Activated CD8-positive, alpha-beta memory T cell treated with anti-CD3 and anti-CD28 coated beads for 36 hours (primary cell): Measurements from ENCODE around the gene NODAL. TPM values are rescaled to one million over a fixed set of nuclear protein-coding genes. Genes with fewer than 3 reads are reported as not detected.

Experiments
- CTCF ChIA-PET: fragments of 350-600 bp; sonication (Branson Sonifier 250); formaldehyde crosslinking; loops from one replicate; lab custom pipeline; 2021; ENCODE audit warnings: antibody characterized with exemption; lab: Charles Lee
- POLR2A ChIA-PET: fragments of 350-600 bp; sonication (Branson Sonifier 250); formaldehyde crosslinking; loops from one replicate; lab custom pipeline; 2021; ENCODE audit warnings: antibody characterized with exemption; lab: Charles Lee
- total RNA-seq, 2 experiments: library from RNA; stranded (reverse); gene quantifications; one replicate each; pipeline ENCODE4 v1.2.3, GENCODE V29; 2021

NODAL gene
- total RNA-seq, 2 experiments from 2014 or later, result not detected

- ChIA-PET CTCF (interaction anchor here (1.5 kb wide), 1 partner anchor 21 kb away, joined by 4 read pairs; no protein-coding TSS in a partner anchor), POLR2A (no interaction called here)
Measured at GRCh38 chr10:70440296-70441160, 953 bp downstream of the NODAL start.

- ChIA-PET CTCF (interaction anchor here (0.6 kb wide), 1 partner anchor 69 kb away, joined by 3 read pairs; no protein-coding TSS in a partner anchor), POLR2A (no interaction called here)
Measured at GRCh38 chr10:70437721-70438120, 3.8 kb downstream of the NODAL start.

DNA sequence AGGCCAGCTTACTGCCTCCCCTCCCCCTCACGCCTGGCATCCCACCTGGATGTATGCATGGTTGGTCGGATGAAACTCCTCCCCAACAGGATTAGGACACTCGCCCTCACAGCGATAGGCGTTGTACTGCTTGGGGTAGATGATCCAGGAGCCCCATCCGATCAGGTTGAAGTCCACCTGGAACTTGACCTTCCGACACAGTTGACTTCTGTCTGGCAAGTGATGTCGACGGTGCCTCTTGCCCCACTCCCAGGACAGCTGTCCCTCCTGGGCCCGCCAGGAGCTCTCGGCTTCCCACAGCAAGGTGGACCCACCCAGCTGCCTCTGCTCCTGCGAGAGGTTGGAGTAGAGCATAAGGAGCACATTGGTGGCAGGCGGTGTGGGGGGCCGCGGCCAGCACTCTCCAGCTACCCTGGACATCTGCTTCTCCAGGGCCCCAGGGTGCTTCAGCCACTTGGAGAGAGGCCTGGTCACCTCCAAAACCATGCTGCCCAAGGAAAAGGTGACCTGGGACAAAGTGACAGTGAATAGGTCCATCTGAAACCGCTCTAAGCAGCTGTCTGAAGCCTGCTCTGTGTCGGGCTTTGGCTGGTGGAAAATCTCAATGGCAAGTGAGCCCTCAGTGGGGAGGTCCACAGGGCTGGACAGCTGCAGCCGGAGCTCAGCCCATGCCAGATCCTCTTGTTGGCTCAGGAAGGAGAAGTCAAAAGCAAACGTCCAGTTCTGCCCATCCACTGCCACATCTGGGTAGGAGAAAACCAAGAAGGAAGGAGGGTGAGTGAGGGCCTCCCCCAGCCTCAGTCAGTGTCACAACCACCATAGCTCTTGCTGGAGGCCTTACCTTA is 6.0 kb downstream of the NODAL start:
- POLR2A ChIA-PET, result no interaction called here

GRCh38 chr10:70433581-70434280 is 7.8 kb downstream of the NODAL start:
- CTCF ChIA-PET, result no interaction called here

More for the DNA sequence above, 6.0 kb downstream of the NODAL start:
- CTCF ChIA-PET, result no interaction called here

DNA sequence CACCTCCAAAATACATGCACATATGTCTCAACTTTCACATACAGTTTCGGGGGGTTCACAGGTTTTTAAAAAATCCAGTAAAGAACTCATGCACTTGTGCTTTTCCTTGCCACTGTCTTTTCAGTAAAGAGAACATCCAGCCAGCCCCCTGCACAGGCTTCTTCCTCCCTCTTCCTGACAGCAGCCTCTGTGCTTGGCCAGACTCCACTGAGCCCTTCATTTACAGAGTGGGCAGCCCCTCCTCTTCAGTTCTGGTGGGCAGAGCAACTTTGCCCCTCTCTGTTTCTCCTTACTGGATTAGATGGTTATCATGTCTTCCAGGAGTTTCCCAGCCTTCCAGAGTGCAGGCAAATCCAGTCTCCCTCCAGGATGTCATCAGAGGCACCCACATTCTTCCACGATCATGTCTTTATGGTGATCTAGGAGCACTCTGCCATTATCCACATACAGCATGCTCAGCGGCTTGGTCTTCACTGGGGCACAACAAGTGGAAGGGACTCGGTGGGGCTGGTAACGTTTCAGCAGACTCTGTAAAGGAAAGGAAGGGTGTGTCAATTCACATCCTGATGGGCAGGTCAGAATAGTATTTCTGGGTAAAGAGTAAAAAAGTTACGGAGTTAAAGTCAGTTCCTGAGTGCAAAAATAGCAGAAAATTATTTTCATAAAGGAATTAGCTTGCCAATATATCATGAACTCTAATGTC is 8.8 kb downstream of the NODAL start:
- POLR2A ChIA-PET, result no interaction called here

More at GRCh38 chr10:70433581-70434280, 7.8 kb downstream of the NODAL start:
- POLR2A ChIA-PET, result no interaction called here

GRCh38 chr10:70432101-70432500 is 9.4 kb downstream of the NODAL start:
- CTCF ChIA-PET, result interaction anchor here (0.5 to 1.7 kb wide), 2 partner anchors 27 to 32 kb away, joined by 3 to 7 read pairs; no protein-coding TSS in a partner anchor
- POLR2A ChIA-PET, result no interaction called here

More for the DNA sequence above, 8.8 kb downstream of the NODAL start:
- CTCF ChIA-PET, result interaction anchor here (0.5 kb wide), 1 partner anchor 32 kb away, joined by 3 read pairs; no protein-coding TSS in a partner anchor

DNA sequence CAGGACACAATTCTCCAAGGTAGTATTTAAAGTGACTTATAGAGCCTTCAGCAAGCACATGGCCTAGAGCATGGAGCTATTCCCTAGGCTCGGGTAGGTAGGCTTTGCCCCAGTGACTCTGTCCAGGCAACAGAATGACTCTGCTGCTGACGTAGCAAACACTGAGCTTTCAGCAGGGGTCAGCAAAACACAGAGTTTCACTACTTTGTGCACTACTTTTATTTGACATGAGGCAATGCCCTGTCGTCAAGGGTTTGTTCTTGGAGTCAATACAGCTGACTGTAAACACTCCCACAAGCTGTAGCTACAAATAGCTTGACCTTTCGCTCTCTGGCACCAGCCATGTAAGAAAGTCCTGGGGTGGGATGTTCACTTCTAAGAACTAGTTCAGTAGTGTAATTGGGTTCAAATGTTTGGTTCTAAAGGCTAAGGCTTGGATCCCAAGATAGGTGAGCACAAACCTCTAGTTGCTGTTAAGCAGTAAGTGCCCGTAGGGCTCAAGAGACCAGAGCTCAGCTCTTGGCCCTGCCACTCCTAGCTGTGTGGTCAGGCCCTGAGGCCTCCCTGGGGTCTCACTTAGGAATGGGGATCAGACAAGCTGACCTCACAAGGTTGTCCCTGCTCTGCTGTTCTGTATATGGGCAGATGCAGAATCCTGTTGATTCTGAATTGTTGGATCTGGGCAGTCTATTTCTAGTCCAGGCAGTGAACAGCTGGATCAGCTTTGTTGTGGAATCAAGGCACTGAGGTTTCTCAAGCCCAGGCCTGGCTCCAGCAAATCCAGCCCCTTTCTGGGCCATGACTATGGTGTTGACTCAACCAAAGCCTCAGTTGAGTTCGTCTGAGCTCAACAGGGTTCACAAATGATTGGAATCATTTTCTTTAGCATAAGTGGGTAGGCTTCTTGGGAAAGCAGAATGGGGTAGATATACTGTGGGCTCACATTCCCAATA is 10.7 kb downstream of the NODAL start:
- CTCF ChIA-PET, result interaction anchor here (1.2 to 1.7 kb wide), 2 partner anchors 25 to 34 kb away, joined by 3 to 7 read pairs; no protein-coding TSS in a partner anchor
- POLR2A ChIA-PET, result no interaction called here

DNA sequence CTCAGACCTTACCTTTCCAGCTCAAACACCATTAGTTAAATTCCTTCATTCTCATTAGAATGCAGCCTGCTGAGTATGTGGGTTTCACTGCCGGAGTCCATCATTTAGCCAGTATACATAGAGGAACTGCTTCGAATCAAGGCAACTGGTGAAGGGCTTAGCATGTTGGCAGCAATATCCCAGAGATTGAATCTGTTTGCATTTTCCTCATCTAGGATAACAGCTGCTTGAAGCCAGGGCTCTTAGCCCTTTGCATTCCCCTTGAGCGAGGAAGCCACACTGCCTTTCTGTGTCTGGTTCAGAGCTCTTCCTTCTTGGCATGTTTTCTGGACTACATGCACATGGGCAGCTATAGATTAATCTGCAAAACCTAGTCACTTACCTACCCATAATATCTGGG is 14.7 kb downstream of the NODAL start:
- CTCF ChIA-PET, result interaction anchor here (1.5 kb wide), 1 partner anchor 34 kb away, joined by 4 read pairs; no protein-coding TSS in a partner anchor
- POLR2A ChIA-PET, result no interaction called here

DNA sequence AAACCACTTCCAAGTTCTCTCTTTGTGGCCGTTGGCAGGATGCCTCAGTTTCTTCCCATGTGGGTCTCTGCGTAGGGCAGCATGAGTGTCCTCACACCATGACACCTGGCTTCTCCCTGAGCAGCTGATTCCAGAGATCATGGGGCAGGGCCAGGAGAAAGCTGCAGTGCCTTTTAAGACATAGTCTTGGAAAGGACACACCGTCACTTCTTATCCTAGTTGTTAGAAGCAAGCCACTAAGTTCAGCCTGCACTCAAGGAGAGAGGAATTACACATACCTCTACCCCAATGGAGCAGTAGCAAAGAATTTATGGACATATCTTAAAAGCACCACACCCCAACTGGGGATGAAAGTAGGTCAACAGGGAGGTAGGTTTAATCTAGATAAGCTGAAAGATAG is 16.4 kb downstream of the NODAL start:
- ChIA-PET CTCF (no interaction called here), POLR2A (no interaction called here)

DNA sequence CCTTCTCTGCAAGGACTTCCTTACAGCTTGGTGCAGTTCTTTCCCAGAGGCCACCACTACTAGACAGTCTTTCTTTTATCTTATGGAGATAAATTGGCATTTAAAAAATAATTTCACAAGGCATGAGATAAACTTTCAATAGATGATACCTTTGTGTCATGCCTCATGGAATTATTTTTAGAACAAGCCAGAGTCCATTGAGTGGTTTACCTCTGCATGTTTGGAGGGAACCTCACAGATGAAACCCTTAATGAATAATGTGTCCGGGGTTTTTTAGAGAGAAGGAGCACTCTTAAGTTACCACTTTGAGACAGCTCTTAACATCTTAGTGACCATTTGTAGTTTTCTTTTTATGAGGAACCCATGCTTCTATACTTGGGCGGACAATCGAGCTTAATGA is 17.2 kb downstream of the NODAL start:
- ChIA-PET CTCF (interaction anchor here (0.5 kb wide), 1 partner anchor 23 kb away, joined by 3 read pairs; no protein-coding TSS in a partner anchor), POLR2A (no interaction called here)

- ChIA-PET POLR2A (interaction anchor here (0.6 to 1.0 kb wide), 3 partner anchors 14 to 263 kb away, joined by 3 to 8 read pairs (median 3); partner anchors contain the start of gene PPA1), CTCF (interaction anchor here (0.7 kb wide), 1 partner anchor 15 kb away, joined by 5 read pairs; the partner anchor contains the start of gene EIF4EBP2)
Measured at GRCh38 chr10:70418713-70419112, 22.8 kb downstream of the NODAL start.

DNA sequence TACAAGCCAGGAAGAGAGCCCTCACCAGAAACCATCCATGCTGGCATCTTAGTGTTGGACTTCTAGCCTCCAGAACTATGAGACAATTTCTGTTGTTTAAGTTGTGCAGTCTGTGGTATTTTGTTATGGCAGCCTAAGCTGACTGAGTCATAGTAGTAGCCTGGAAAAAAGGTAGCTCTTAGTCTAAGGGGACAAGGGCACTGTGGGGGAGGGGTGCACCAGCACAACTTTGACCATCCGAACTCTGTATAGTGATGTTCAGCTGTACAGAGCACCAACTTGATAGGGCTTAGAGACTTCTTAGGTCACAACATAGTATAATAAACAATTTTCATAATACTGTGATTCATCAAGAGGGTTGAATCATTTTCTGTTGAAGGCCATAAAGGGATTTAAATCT is 23.3 kb downstream of the NODAL start:
- CTCF ChIA-PET, result interaction anchor here (0.7 kb wide), 1 partner anchor 14 kb away, joined by 5 read pairs; the partner anchor contains the start of gene EIF4EBP2
- POLR2A ChIA-PET, result interaction anchor here (0.6 to 1.2 kb wide), 5 partner anchors 9 to 186 kb away, joined by 3 to 8 read pairs (median 3); partner anchors contain the start of genes EIF4EBP2 and PPA1

DNA sequence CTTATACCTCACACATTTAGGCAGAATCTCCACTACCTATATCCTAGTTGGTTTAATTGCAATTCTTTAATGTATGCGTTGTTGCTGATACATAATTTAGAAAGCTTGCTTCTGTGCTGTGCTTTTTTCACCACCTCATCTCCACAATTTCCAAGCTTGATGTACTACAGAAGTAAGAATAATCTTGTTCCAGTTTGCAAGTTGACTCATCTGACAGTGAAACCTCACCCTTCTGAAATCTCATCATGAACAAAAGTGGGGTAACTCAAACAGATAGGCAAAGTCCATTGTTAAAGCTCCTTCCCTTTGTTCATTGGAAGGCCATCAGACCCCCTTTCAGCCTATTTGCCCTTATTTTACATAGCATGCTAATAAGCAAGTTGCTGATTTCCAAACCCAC is 23.9 kb downstream of the NODAL start:
- POLR2A ChIA-PET, result interaction anchor here (0.6 to 1.2 kb wide), 5 partner anchors 9 to 272 kb away, joined by 3 to 8 read pairs (median 3); partner anchors contain the start of genes EIF4EBP2, PPA1 and TYSND1

GRCh38 chr10:70412356-70412755 is 29.1 kb downstream of the NODAL start:
- CTCF ChIA-PET, result no interaction called here
- POLR2A ChIA-PET, result no interaction called here

More for the DNA sequence above, 23.9 kb downstream of the NODAL start:
- CTCF ChIA-PET, result interaction anchor here (1.2 kb wide), 1 partner anchor 13 kb away, joined by 4 read pairs; the partner anchor contains the start of gene EIF4EBP2

- ChIA-PET POLR2A (no interaction called here), CTCF (no interaction called here)
Measured at GRCh38 chr10:70410608-70411007, 30.9 kb downstream of the NODAL start.

DNA sequence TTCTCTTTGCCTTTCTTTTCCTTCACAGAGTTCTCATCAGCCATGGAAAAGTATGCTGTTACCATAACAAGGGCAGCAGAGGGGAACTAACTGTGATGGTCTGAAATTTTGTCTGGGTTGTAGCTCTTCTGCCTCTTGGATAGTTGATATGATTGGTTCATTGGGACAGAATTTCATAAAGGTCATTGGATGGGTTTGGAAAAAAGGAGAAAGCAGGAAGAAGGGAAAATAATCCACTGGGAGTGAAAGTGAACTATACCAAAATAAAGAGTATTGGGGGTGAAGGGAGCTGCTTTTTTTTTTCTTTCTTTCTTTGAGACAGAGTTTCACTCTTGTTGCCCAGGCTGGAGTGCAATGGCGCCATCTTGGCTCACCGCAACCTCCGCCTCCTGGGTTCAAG is 31.7 kb downstream of the NODAL start:
- POLR2A ChIA-PET, result no interaction called here
- CTCF ChIA-PET, result interaction anchor here (1.5 kb wide), 1 partner anchor 23 kb away, joined by 4 read pairs; no protein-coding TSS in a partner anchor
